H1 (cell line): Measurements from ENCODE around the gene FBXL14. TPM values are rescaled to one million over a fixed set of nuclear protein-coding genes. Genes with fewer than 3 reads are reported as not detected.

Experiments used
- CTCF ChIA-PET: fragments of 300-600 bp; sonication (Branson Sonifier 250); formaldehyde crosslinking; loops from one replicate; lab custom pipeline; 2021; ENCODE audit not compliant: partially characterized antibody; lab: Charles Lee
- POLR2A ChIA-PET: fragments of 300-600 bp; sonication (Branson Sonifier 250); formaldehyde crosslinking; loops from one replicate; lab custom pipeline; 2021; ENCODE audit warnings: inconsistent platforms; ENCODE audit not compliant: partially characterized antibody; lab: Charles Lee
- DNase-seq, 2 experiments: peaks; one replicate each; pipeline versions ENCODE4 v3.0.0 to v3.0.0-alpha.2; 2010 to 2022; ENCODE audit warnings: low spot score in 2 of 2, low read depth in 1 of 2, mixed read lengths in 1 of 2
- FAIRE-seq: peaks from 2 replicates; lab custom pipeline; 2011; peaks lifted over from hg19 to GRCh38; lab: Jason Lieb, UNC
- H2AFZ ChIP-seq: 2 replicates; pipeline ENCODE4 v1.8.1; 2012; ENCODE audit warnings: low read length, inconsistent platforms
- H2AK5ac ChIP-seq: 2 replicates; pipeline ENCODE4 v1.6.1; 2013; ENCODE audit warnings: low read depth, low read length
- H2BK120ac ChIP-seq: replicated peaks from 2 replicates; pipeline ENCODE3; 2013; ENCODE audit warnings: low read depth, low read length, inconsistent platforms
- H2BK12ac ChIP-seq: 2 replicates; pipeline ENCODE4 v1.6.1; 2013; ENCODE audit warnings: low read depth, low read length
- H2BK15ac ChIP-seq: 2 replicates; pipeline ENCODE4 v1.6.1; 2013; ENCODE audit warnings: low read length
- H2BK20ac ChIP-seq: 2 replicates; pipeline ENCODE4 v1.6.1; 2013; ENCODE audit warnings: low read length
- H2BK5ac ChIP-seq: 2 replicates; pipeline ENCODE4 v1.6.1; 2013; ENCODE audit warnings: low read depth, low read length
- H3K14ac ChIP-seq: 2 replicates; pipeline ENCODE4 v1.6.1; 2013; ENCODE audit warnings: inconsistent platforms; ENCODE audit not compliant: insufficient read length
- H3K18ac ChIP-seq: 2 replicates; pipeline ENCODE4 v1.6.1; 2013; ENCODE audit warnings: low read length; ENCODE audit errors: extremely low read depth
- H3K23ac ChIP-seq: 2 replicates; pipeline ENCODE4 v1.6.1; 2013; ENCODE audit warnings: inconsistent platforms; ENCODE audit not compliant: insufficient read length
- H3K23me2 ChIP-seq: 2 replicates; pipeline ENCODE4 v1.6.1; 2013; ENCODE audit warnings: low read depth, low read length
- H3K27ac ChIP-seq: 2 replicates; pipeline ENCODE4 v1.6.1; 2011; ENCODE audit warnings: low read depth, low read length, inconsistent platforms
- H3K27me3 ChIP-seq, 4 experiments: replicated peaks in 1 of 4; 1 replicate in 1 of 4; 2 replicates in 3 of 4; pipeline versions ENCODE4 v1.6.1 to v1.8.1; 2011 to 2013; ENCODE audit warnings: low read length in 3 of 4, mild to moderate bottlenecking in 3 of 4, inconsistent platforms in 2 of 4, mixed read lengths in 2 of 4, moderate library complexity in 1 of 4; ENCODE audit not compliant: control insufficient read depth in 3 of 4, insufficient read depth in 3 of 4; ENCODE audit errors: extremely low read depth in 1 of 4
- H3K36me3 ChIP-seq, 4 experiments: 2 replicates each; pipeline versions ENCODE4 v1.6.1 to v1.8.1; 2011 to 2013; ENCODE audit warnings: mild to moderate bottlenecking in 4 of 4, low read length in 3 of 4, moderate library complexity in 2 of 4, control low read depth in 1 of 4, inconsistent platforms in 1 of 4; ENCODE audit not compliant: insufficient read depth in 4 of 4, control insufficient read depth in 2 of 4
- H3K4ac ChIP-seq: replicated peaks from 2 replicates; pipeline ENCODE3; 2013; ENCODE audit warnings: low read length, low read depth, mixed read lengths, inconsistent platforms; ENCODE audit not compliant: insufficient read length
- H3K4me1 ChIP-seq, 4 experiments: replicated peaks in 1 of 4; 1 replicate in 1 of 4; 2 replicates in 3 of 4; pipeline versions ENCODE4 v1.6.1 to v1.8.1; 2011 to 2013; ENCODE audit warnings: low read length in 3 of 4, inconsistent platforms in 2 of 4, mixed read lengths in 1 of 4; ENCODE audit not compliant: insufficient read depth in 4 of 4, control insufficient read depth in 3 of 4
- H3K4me2 ChIP-seq, 2 experiments: 2 replicates each; pipeline versions ENCODE4 v1.6.1 to v1.8.1; 2011 to 2013; ENCODE audit warnings: low read depth in 2 of 2, low read length in 2 of 2, control low read depth in 1 of 2, inconsistent platforms in 1 of 2, mild to moderate bottlenecking in 1 of 2; ENCODE audit not compliant: insufficient read depth in 1 of 2
- H3K4me3 ChIP-seq, 4 experiments: fragments of 200-600, 300-600 bp in 1 of 4; sonication (generic), shearing (Covaris generic), sonication (Bioruptor Twin) in 1 of 4; 2 replicates each; pipeline versions ENCODE4 v1.5.1 to v1.8.1; 2011 to 2016; ENCODE audit warnings: low read length in 4 of 4, low read depth in 3 of 4, control low read depth in 2 of 4, inconsistent platforms in 2 of 4, mild to moderate bottlenecking in 2 of 4, mixed read lengths in 1 of 4, moderate library complexity in 1 of 4; ENCODE audit not compliant: insufficient read depth in 2 of 4; ENCODE audit errors: extremely low read depth in 1 of 4
- H3K56ac ChIP-seq: replicated peaks from 2 replicates; pipeline ENCODE3; 2013; ENCODE audit warnings: low read depth, mild to moderate bottlenecking, mixed read lengths, low read length, inconsistent platforms; ENCODE audit not compliant: insufficient read length
- H3K79me1 ChIP-seq: 2 replicates; pipeline ENCODE4 v1.6.1; 2013; ENCODE audit warnings: low read depth, low read length, control low read depth
- H3K79me2 ChIP-seq, 2 experiments: 2 replicates each; pipeline versions ENCODE4 v1.6.1 to v1.8.1; 2012 to 2013; ENCODE audit warnings: low read length in 2 of 2, mild to moderate bottlenecking in 2 of 2, inconsistent platforms in 1 of 2; ENCODE audit not compliant: insufficient read depth in 2 of 2, control insufficient read depth in 1 of 2
- H3K9ac ChIP-seq, 4 experiments: replicated peaks in 1 of 4; 1 replicate in 1 of 4; 2 replicates in 3 of 4; pipeline versions ENCODE4 v1.6.1 to v1.8.1; 2011 to 2013; ENCODE audit warnings: low read depth in 3 of 4, low read length in 3 of 4, control low read depth in 2 of 4, mild to moderate bottlenecking in 2 of 4, moderate library complexity in 2 of 4, inconsistent platforms in 1 of 4; ENCODE audit errors: extremely low read depth in 1 of 4
- H3K9me3 ChIP-seq, 2 experiments: 2 replicates each; pipeline versions ENCODE4 v1.6.1 to v1.8.1; 2012 to 2013; ENCODE audit warnings: mild to moderate bottlenecking in 2 of 2, moderate library complexity in 2 of 2, control low read depth in 1 of 2, inconsistent platforms in 1 of 2, low read depth in 1 of 2, low read length in 1 of 2, mixed read lengths in 1 of 2; ENCODE audit not compliant: insufficient read depth in 2 of 2
- H4K20me1 ChIP-seq, 2 experiments: replicated peaks in 1 of 2; 2 replicates each; pipeline versions ENCODE3 to v1.8.1; 2011 to 2013; ENCODE audit warnings: inconsistent platforms in 2 of 2, low read length in 2 of 2, mild to moderate bottlenecking in 1 of 2; ENCODE audit not compliant: insufficient read depth in 2 of 2, control insufficient read depth in 1 of 2
- H4K5ac ChIP-seq: 2 replicates; pipeline ENCODE4 v1.6.1; 2013; ENCODE audit warnings: low read length, low read depth, mixed read lengths, inconsistent platforms; ENCODE audit not compliant: insufficient read length
- H4K8ac ChIP-seq: 2 replicates; pipeline ENCODE4 v1.8.0; 2013; ENCODE audit warnings: mild to moderate bottlenecking, moderate library complexity, low read length, inconsistent platforms; ENCODE audit not compliant: insufficient read depth; ENCODE audit errors: extremely low read depth
- H4K91ac ChIP-seq: replicated peaks from 2 replicates; pipeline ENCODE3; 2013; ENCODE audit warnings: low read length, mixed read lengths, inconsistent platforms; ENCODE audit not compliant: insufficient read length
- RBBP5 ChIP-seq: IDR thresholded peaks from 2 replicates; pipeline ENCODE4 v1.7.1; 2012; ENCODE audit warnings: low read depth, mild to moderate bottlenecking, inconsistent platforms, low read length, moderate library complexity, borderline replicate concordance
- SIRT6 ChIP-seq: IDR thresholded peaks from one replicate; pipeline ENCODE4 v1.7.1; 2012; ENCODE audit warnings: low read length, inconsistent platforms
- WGBS, 2 experiments: shearing (Covaris generic) in 1 of 2; methylation state at CpG; one replicate each; pipeline versions ENCODE4 v1.1.6 to v1.1.7; 2013 to 2015; ENCODE audit warnings: low lambda C conversion rate in 2 of 2, mixed read lengths in 2 of 2, inconsistent platforms in 1 of 2, low coverage in 1 of 2, missing lambda C conversion rate in 1 of 2; ENCODE audit not compliant: insufficient replicate concordance in 2 of 2, insufficient coverage in 1 of 2, insufficient read length in 1 of 2; ENCODE audit errors: extremely low coverage in 1 of 2, missing lambda C conversion rate in 1 of 2; 5-methylcytosine and 5-hydroxymethylcytosine counted together
- polyA plus RNA-seq, 7 experiments: library from polyadenylated mRNA; depleted of rRNA in 3 of 7; stranded (reverse) in 5 of 7; unstranded in 2 of 7; fragments of >200 nt in 5 of 7; fragments of 200-250 nt in 2 of 7; gene quantifications; 1 replicate in 5 of 7; 2 replicates in 1 of 7; 4 replicates in 1 of 7; pipeline versions ENCODE4 v1.2.1 to v1.2.3, GENCODE V29; 2011 to 2013; ENCODE audit warnings: missing spikeins in 2 of 7, mixed read lengths in 2 of 7
- total RNA-seq: library from RNA; stranded (reverse); fragmentation: NEBNext Ultra II Directional; extraction: Animal tissue kit (Norgen Biotek cat#: 25700); gene quantifications from 2 replicates; pipeline ENCODE4 v1.2.1, GENCODE V29; 2021
- TF ChIP-seq, protein P1 (sequence below), 3 experiments: IDR thresholded peaks; 1 replicate in 2 of 3; 2 replicates in 1 of 3; pipeline versions ENCODE4 v1.5.1 to v1.6.1; 2011; ENCODE audit warnings: low read length in 3 of 3, mild to moderate bottlenecking in 3 of 3, inconsistent platforms in 2 of 3, low read depth in 1 of 3, moderate library complexity in 1 of 3; ENCODE audit not compliant: insufficient read depth in 1 of 3; ENCODE audit errors: control extremely low read depth in 1 of 3
- TF ChIP-seq, protein P2 (sequence below): IDR thresholded peaks from 2 replicates; pipeline ENCODE4 v1.6.1; 2012; ENCODE audit warnings: inconsistent platforms

FBXL14 gene
- total and polyA plus RNA-seq, 2 of the 8 experiments (the other 6 are each of a cell fraction or from before 2014, with no cell fraction given): 5.5 to 9.6 TPM

- no peak overlapping the region for H3K14ac ChIP-seq
- H3K36me3 ChIP-seq: no peaks in the 10 kb centered on the region
- H4K5ac ChIP-seq: no peak overlapping the region
- H3K79me2 ChIP-seq: no peaks in the 10 kb centered on the region
- H4K8ac ChIP-seq: no peak overlapping the region
- no peak overlapping the region for H3K23ac ChIP-seq
- H3K4me2 ChIP-seq: no peak overlapping the region
- H2AK5ac ChIP-seq: no peak overlapping the region
- H3K27ac ChIP-seq: no peak overlapping the region
- no peak overlapping the region for H3K4me3 ChIP-seq
- H2AFZ ChIP-seq: no peak overlapping the region
- FAIRE-seq: no peak
- ChIA-PET POLR2A (no interaction called here), CTCF (no interaction called here)
- H3K18ac ChIP-seq: no peak overlapping the region
- no peak overlapping the region for H3K56ac ChIP-seq
- no peaks in the 10 kb centered on the region for H3K23me2 ChIP-seq
- no peak overlapping the region for H2BK12ac ChIP-seq
- no peak overlapping the region for H4K91ac ChIP-seq
- H3K9ac ChIP-seq: no peak overlapping the region
- H2BK15ac ChIP-seq: no peak overlapping the region
- H2BK20ac ChIP-seq: no peak overlapping the region
- no peaks in the 10 kb centered on the region for H4K20me1 ChIP-seq
- H3K9me3 ChIP-seq: no peaks in the 10 kb centered on the region
- no peak overlapping the region for H2BK5ac ChIP-seq
- peaks cover 0 to 3% (median 0%) of the 10 kb centered on the region in 4 experiments; a peak in 1 of 7 replicates for H3K4me1 ChIP-seq
- 94% methylated on average over 2 of the region's 2 CpGs; no CpG with 5 or more reads in 1 of the 2 experiments for WGBS, 2 experiments
- no peaks in the 10 kb centered on the region for H3K79me1 ChIP-seq
- no peaks in the 10 kb centered on the region for H3K27me3 ChIP-seq
- DNase-seq: no peak
- H3K4ac ChIP-seq: no peak overlapping the region
- no peak overlapping the region for H2BK120ac ChIP-seq
- no peak for TF ChIP-seq SIRT6
- no peak for TF ChIP-seq RBBP5
- TF ChIP-seq, protein P1, sequence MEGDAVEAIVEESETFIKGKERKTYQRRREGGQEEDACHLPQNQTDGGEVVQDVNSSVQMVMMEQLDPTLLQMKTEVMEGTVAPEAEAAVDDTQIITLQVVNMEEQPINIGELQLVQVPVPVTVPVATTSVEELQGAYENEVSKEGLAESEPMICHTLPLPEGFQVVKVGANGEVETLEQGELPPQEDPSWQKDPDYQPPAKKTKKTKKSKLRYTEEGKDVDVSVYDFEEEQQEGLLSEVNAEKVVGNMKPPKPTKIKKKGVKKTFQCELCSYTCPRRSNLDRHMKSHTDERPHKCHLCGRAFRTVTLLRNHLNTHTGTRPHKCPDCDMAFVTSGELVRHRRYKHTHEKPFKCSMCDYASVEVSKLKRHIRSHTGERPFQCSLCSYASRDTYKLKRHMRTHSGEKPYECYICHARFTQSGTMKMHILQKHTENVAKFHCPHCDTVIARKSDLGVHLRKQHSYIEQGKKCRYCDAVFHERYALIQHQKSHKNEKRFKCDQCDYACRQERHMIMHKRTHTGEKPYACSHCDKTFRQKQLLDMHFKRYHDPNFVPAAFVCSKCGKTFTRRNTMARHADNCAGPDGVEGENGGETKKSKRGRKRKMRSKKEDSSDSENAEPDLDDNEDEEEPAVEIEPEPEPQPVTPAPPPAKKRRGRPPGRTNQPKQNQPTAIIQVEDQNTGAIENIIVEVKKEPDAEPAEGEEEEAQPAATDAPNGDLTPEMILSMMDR (IDR thresholded peaks at IDR 0.05; ENCODE audit: control extremely low read depth in 1 of 3, insufficient read depth in 1 of 3, low read depth in 1 of 3, low read length in 3 of 3): no peak
- TF ChIP-seq, protein P2, sequence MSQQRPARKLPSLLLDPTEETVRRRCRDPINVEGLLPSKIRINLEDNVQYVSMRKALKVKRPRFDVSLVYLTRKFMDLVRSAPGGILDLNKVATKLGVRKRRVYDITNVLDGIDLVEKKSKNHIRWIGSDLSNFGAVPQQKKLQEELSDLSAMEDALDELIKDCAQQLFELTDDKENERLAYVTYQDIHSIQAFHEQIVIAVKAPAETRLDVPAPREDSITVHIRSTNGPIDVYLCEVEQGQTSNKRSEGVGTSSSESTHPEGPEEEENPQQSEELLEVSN: no peak
Observed at GRCh38 chr12:1564067-1564466, 30.3 kb downstream of the FBXL14 start.
